Stomach (tissue), 9 donors: Measurements from ENCODE around the gene MERTK. TPM values are rescaled to one million over a fixed set of nuclear protein-coding genes. Genes with fewer than 3 reads are reported as not detected.
A peak's percentile ranks its signal among the peaks of the same experiment; 100 is the strongest.

Source experiments
- DNase-seq, 2 donors: peaks; one replicate each; pipeline versions ENCODE4 v3.0.0 to v3.0.0-alpha.2; 2013 to 2019
- H3K27ac ChIP-seq, 5 donors: fragments of 200-600 bp in 4 of 5; sonication (generic) in 4 of 5; one replicate each; pipeline ENCODE4 v1.5.1; 2013 to 2019; ENCODE audit warnings: mild to moderate bottlenecking in 1 of 5, moderate library complexity in 1 of 5
- H3K27me3 ChIP-seq, 3 donors: fragments of 200-600 bp; sonication (generic); one replicate each; pipeline ENCODE4 v1.5.1; 2017 to 2019; ENCODE audit warnings: mixed run types in 1 of 3
- H3K36me3 ChIP-seq, 4 donors: fragments of 200-600 bp; sonication (generic); 1 replicate in 3 of 4; 2 replicates in 1 of 4; pipeline ENCODE4 v1.5.1; 2016 to 2019
- H3K4me1 ChIP-seq, 4 donors: fragments of 200-600 bp; sonication (generic); one replicate each; pipeline ENCODE4 v1.5.1; 2016 to 2019
- H3K4me3 ChIP-seq, 4 donors: fragments of 200-600 bp; sonication (generic) in 3 of 4; one replicate each; pipeline ENCODE4 v1.5.1; 2016 to 2019; ENCODE audit warnings: mild to moderate bottlenecking in 1 of 4
- H3K9me3 ChIP-seq, 4 donors: fragments of 200-600 bp; sonication (generic); one replicate each; pipeline ENCODE4 v1.5.1; 2016 to 2019
- EP300 ChIP-seq: sonication (generic); formaldehyde crosslinking; IDR thresholded peaks from one replicate; pipeline ENCODE4 v1.6.1; 2017; ENCODE audit warnings: antibody characterized with exemption
- POLR2A ChIP-seq, 4 donors: fragments of 450-650 bp; IDR thresholded peaks; one replicate each; pipeline ENCODE4 v1.6.1; 2016; ENCODE audit warnings: antibody characterized with exemption in 4 of 4, control low read depth in 2 of 4, mild to moderate bottlenecking in 1 of 4, moderate library complexity in 1 of 4
- POLR2AphosphoS5 ChIP-seq, 3 donors: sonication (generic); formaldehyde crosslinking; IDR thresholded peaks; one replicate each; pipeline ENCODE4 v1.6.1; 2016; ENCODE audit warnings: antibody characterized with exemption in 3 of 3
- WGBS, 5 donors: extraction: QIAGEN DNeasy Blood & Tissue Kit in 3 of 5; methylation state at CpG; one replicate each; pipeline versions ENCODE4 v1.1.5 to v1.1.7; 2013 to 2018; 5-methylcytosine and 5-hydroxymethylcytosine counted together
- intact Hi-C: fragments of 100-400 bp; cut with DNase I; formaldehyde crosslinking; loops from one replicate; pipeline ENCODE4 v1.15.1; 2023; ENCODE audit warnings: low total_unique reads
- polyA plus RNA-seq, 3 donors: library from polyadenylated mRNA; stranded (reverse); fragments of 200-250 nt; gene quantifications; one replicate each; pipeline ENCODE4 v1.2.3, GENCODE V29; 2013
- total RNA-seq, 5 donors: library from RNA; depleted of rRNA; stranded (reverse); fragments of >200 nt; gene quantifications; one replicate each; pipeline versions ENCODE4 v1.1.0 to v1.2.3, GENCODE V29; 2014 to 2016
- TF ChIP-seq, protein P1 (sequence below), 7 experiments: fragments of 450-650 bp in 4 of 7; fragments of 200-600 bp in 3 of 7; sonication (generic) in 3 of 7; IDR thresholded peaks; one replicate each; pipeline ENCODE4 v1.5.1; 2016 to 2019; ENCODE audit warnings: antibody characterized with exemption in 7 of 7, control low read depth in 2 of 7, mild to moderate bottlenecking in 1 of 7
- donor health status: healthy with polysubstance abuse.
- donor health status: Bipolar disorder and iron deficiency.
- donor health status: healthy.

MERTK gene
- total and polyA plus RNA-seq, 8 donors, result 3.9 to 21.8 (median 10.0) TPM

DNA sequence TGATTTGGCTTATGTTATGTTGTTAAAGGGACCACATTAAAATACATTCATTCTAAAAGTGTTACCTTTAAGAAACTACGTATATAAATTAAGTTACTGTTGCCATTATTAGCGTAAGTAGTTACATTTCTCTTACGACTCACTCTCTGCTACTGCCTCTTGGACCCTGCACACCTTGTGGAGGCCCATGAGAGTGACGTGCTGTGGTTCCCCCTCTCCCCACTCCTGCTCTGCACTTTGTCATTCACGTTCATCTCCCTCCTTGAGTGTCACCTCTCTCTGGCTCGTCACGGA is 830 bp upstream of the MERTK start:
- H3K27ac ChIP-seq, result peak overlapping the region; percentile 83 to 89 (median 85)
- intact Hi-C loops, result no loop called here
- TF ChIP-seq EP300, result no peak
- no peak for DNase-seq
- peaks cover 0 to 58% (median 30%) of the 10 kb centered on the region in 4 donors for H3K4me1 ChIP-seq
- peak overlapping the region; percentile 53 to 91 (median 77) for H3K4me3 ChIP-seq
- H3K27me3 ChIP-seq, result peaks cover 0 to 6% (median 0%) of the 10 kb centered on the region in 3 donors
- no peaks in the 10 kb centered on the region for H3K36me3 ChIP-seq
- H3K9me3 ChIP-seq, result no peaks in the 10 kb centered on the region
- WGBS, 5 donors, result 6 to 10% (median 7%) methylated on average over 7 of the region's 7 CpGs

DNA sequence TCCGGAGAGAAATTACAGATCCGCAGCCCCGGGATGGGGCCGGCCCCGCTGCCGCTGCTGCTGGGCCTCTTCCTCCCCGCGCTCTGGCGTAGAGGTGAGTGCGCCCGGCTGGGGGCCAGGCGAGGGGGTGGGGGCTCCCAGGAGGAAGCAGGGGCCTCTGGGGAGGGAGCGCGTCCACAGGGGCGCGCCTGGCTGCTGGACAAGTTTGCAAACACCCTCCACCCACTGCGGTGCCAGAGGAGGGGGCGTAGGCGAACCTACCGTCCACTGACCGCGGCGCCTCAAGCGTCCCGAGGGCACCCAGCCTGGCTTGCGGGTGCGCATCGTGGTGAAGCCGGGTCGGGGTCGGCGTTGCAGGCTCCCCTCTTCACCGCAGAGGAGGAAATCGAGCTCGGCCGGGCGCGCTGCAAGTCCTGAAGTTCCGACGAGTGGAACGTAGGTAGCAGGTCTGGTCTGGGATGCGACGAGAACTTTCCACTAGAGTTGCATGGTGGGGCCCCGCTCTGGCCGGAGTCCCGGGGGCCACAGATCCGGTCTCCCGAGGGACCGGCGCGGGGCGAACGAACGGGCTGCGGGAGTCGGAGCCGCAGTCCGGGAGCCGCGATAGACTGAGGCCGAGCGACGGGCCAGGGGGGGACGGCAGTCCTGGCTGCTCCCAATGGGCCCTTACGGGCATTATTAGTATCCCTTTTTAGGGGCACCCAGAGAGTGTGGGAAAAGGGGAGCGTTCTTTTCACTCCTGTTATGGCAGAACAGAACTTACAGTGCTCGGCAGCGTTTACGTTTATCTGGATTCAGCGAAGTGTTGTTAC is 502 bp downstream of the MERTK start:
- Histone ChIP-seq H3K4me3 (peak overlapping the region; percentile 53 to 91 (median 77)), H3K36me3 (no peaks in the 10 kb centered on the region), H3K27ac (peak overlapping the region; percentile 83 to 89 (median 85)), H3K27me3 (peaks cover 0 to 6% (median 0%) of the 10 kb centered on the region in 3 donors), H3K9me3 (no peaks in the 10 kb centered on the region), H3K4me1 (peaks cover 0 to 67% (median 38%) of the 10 kb centered on the region in 4 donors)
- TF ChIP-seq POLR2A (IDR thresholded peaks at IDR 0.05) (no peak), POLR2AphosphoS5 (IDR thresholded peaks at IDR 0.05) (no peak), EP300 (no peak)
- TF ChIP-seq, protein P1, sequence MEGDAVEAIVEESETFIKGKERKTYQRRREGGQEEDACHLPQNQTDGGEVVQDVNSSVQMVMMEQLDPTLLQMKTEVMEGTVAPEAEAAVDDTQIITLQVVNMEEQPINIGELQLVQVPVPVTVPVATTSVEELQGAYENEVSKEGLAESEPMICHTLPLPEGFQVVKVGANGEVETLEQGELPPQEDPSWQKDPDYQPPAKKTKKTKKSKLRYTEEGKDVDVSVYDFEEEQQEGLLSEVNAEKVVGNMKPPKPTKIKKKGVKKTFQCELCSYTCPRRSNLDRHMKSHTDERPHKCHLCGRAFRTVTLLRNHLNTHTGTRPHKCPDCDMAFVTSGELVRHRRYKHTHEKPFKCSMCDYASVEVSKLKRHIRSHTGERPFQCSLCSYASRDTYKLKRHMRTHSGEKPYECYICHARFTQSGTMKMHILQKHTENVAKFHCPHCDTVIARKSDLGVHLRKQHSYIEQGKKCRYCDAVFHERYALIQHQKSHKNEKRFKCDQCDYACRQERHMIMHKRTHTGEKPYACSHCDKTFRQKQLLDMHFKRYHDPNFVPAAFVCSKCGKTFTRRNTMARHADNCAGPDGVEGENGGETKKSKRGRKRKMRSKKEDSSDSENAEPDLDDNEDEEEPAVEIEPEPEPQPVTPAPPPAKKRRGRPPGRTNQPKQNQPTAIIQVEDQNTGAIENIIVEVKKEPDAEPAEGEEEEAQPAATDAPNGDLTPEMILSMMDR (IDR thresholded peaks at IDR 0.05), result no peak
- WGBS, 5 donors, result 0 to 4% (median 1%) methylated on average over 27 to 70 of the region's 70 CpGs
- DNase-seq, result peak in 1 of 2 donors; percentile 34
- intact Hi-C loops, result no loop called here

DNA sequence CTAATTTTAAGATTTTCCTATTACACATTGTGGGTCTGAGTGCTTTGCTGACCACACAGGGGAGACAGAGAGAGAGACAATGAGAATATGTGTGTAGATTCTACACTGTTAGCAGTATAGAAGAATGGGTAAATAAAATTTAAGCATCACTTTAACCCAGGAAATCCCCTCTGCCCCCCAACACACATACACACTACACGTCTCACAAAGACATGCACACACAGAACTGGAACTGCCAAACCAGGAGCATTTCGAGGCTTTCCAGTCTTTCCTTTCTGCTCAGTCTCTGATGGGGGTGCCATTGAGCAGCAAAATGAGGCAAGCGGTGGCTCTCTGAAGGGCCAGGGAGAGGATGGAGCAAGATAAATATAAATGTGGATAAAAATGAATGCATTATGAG is 2.5 kb downstream of the MERTK start:
- WGBS, 5 donors, result 7 to 19% (median 12%) methylated on average over 3 of the region's 3 CpGs
- intact Hi-C loops, result no loop called here
- no peaks in the 10 kb centered on the region for H3K9me3 ChIP-seq
- peaks cover 7 to 83% (median 57%) of the 10 kb centered on the region in 4 donors for H3K4me1 ChIP-seq
- peak overlapping the region in 3 of 4 donors; percentile 16 to 91 (median 18) for H3K4me3 ChIP-seq
- peak overlapping the region in 3 of 5 donors; percentile 83 to 89 (median 84) for H3K27ac ChIP-seq
- TF ChIP-seq, protein P1 (IDR thresholded peaks at IDR 0.05), result peak in 5 of 7 experiments; percentile 17 to 37 (median 20)
- no peak for TF ChIP-seq POLR2AphosphoS5 (IDR thresholded peaks at IDR 0.05)
- DNase-seq, result peak; percentile 36 to 78
- no peaks in the 10 kb centered on the region for H3K36me3 ChIP-seq
- peaks cover 0 to 6% (median 0%) of the 10 kb centered on the region in 3 donors for H3K27me3 ChIP-seq

DNA sequence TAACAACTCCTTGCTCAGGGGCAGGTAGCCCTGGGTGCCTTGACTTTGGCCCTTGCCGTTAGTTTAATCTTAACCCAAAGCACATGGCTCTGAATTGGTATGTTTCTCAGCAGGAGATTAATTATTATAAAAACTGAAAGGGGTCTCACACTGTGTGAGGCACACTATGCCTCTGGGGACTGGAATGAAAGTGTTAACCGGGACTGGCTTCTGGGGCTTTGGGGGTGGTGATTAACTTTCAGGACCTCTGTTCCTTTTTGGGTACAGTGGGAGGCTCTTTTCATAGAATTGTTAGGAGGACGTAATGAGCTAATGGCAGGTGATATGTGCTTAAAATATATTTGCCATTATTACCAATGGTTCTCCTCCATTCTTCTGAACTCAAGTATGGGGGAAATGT is 5.1 kb downstream of the MERTK start:
- 59 to 79% (median 66%) methylated on average over 3 of the region's 3 CpGs for WGBS, 5 donors
- Histone ChIP-seq H3K27ac (peak overlapping the region in 4 of 5 donors; percentile 25 to 75 (median 72)), H3K9me3 (no peaks in the 10 kb centered on the region), H3K27me3 (peaks cover 0 to 4% (median 0%) of the 10 kb centered on the region in 3 donors), H3K4me1 (peaks cover 9 to 91% (median 70%) of the 10 kb centered on the region in 4 donors), H3K36me3 (no peaks in the 10 kb centered on the region), H3K4me3 (no peak overlapping the region)
- no peak for TF ChIP-seq EP300
- TF ChIP-seq, protein P1 (IDR thresholded peaks at IDR 0.05), result no peak
- no peak for TF ChIP-seq POLR2A (IDR thresholded peaks at IDR 0.05)
- TF ChIP-seq POLR2AphosphoS5 (IDR thresholded peaks at IDR 0.05), result no peak
- intact Hi-C loops, result no loop called here
- no peak for DNase-seq
